Measurements from ENCODE around the gene ANP32A. TPM values are rescaled to one million over a fixed set of nuclear protein-coding genes. Genes with fewer than 3 reads are reported as not detected.

ANP32A gene
- total RNA-seq, 1 experiment from 2014 or later: 220 TPM

DNA sequence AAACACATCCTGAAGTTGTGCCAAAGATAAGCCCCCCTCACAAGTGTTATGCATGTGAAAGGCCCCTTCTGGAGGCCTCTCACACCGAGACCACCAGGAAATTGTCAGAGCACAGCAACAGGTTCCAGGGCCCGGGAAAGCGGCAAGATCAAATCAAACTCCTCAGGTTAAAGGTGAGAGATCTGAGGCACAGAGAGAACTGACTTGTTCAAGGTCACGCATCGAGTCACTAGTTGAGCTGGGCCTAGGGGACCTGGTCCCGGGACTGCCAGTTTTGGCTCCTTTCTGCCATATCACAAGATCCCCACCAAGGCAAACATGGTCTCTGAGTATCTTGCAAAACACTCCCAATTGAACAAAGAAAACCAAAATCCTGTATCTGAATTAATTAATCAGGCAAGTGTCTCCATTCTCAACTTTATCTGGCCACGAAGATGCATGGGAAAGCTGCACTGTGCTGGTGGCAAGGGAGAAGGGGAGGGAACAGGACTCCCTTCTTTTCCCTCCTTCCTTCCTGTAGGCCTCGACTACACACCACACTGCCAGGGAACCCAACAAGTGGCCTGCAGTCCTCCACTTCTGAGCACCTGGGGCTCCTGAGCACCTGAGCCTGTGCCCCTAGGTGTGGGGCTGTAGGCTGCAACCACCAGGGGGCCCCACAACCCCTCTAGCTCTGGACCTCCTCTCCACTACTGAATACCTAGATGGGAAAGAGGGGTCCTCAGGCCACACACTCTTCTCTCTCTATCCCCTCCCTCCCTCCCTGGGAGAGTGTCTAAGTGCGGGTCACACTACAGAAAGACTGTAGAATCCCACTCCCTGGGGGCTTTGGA is 37.3 kb downstream of the ANP32A start:
- peak; percentile 8 for DNase-seq (ENCODE audit: low read depth, low spot score)
- H3K27ac ChIP-seq (ENCODE audit: low read depth, low read length): no peak overlapping the region
- ATAC-seq: peak; percentile 96

More for the DNA sequence above, 37.3 kb downstream of the ANP32A start:
- Histone ChIP-seq H3K4me1 (ENCODE audit: control insufficient read depth in 1 of 2, insufficient read depth in 2 of 2, low read length in 2 of 2) (no peaks in the 10 kb centered on the region), H3K9me2 (ENCODE audit: insufficient read depth) (no peaks in the 10 kb centered on the region), H3K79me2 (ENCODE audit: insufficient read depth, low read length) (peaks cover 23% of the 10 kb centered on the region), H3K4me2 (ENCODE audit: low read length) (no peak overlapping the region), H3K9me3 (ENCODE audit: control insufficient read depth in 1 of 2, insufficient read depth in 1 of 2, low read depth in 1 of 2, low read length in 2 of 2) (no peaks in the 10 kb centered on the region), H2AFZ (ENCODE audit: low read depth, low read length, poor library complexity, severe bottlenecking) (no peak overlapping the region), H3K4me3 (replicated peaks in 1 of 2; ENCODE audit: low read depth in 1 of 2, low read length in 2 of 2) (no peak overlapping the region), H3K36me3 (ENCODE audit: control insufficient read depth in 1 of 2, insufficient read depth in 2 of 2, low read length in 2 of 2) (peaks cover 41% of the 10 kb centered on the region in 2 experiments; a peak in 3 of 4 replicates), H4K20me1 (ENCODE audit: insufficient read depth) (0 out of 2 replicates have a peak, but pooled peaks cover 3% of the 10 kb centered on the region), H3K27me3 (ENCODE audit: insufficient read depth, low read length) (no peaks in the 10 kb centered on the region), H3K9ac (ENCODE audit: low read length) (no peak overlapping the region)
- ChIA-PET CTCF (interaction anchor here (1.0 to 3.6 kb wide), 6 partner anchors 11 to 141 kb away, joined by 3 to 41 read pairs (median 6); no protein-coding TSS in a partner anchor), POLR2A (interaction anchor here (1.2 kb wide), 1 partner anchor 92 kb away, joined by 4 read pairs; no protein-coding TSS in a partner anchor), RAD21 (ENCODE audit: low non-redundant PET in 1 of 2, low total read pairs in 2 of 2, uncharacterized antibody in 2 of 2, unreplicated experiment in 2 of 2) (interaction anchor here (1.4 to 1.8 kb wide), 2 partner anchors 91 to 142 kb away, joined by 4 read pairs; no protein-coding TSS in a partner anchor)
- no TSS peak for BruUV-seq (replicated peaks)
- TF ChIP-seq CEBPB (IDR thresholded peaks at IDR 0.05; ENCODE audit: low read depth): no peak
- TF ChIP-seq SP1 (IDR thresholded peaks at IDR 0.05; ENCODE audit: low read depth): no peak
- no peak for TF ChIP-seq EZH2 (IDR thresholded peaks at IDR 0.05)
- no peak for TF ChIP-seq EGR1 (IDR thresholded peaks at IDR 0.05; ENCODE audit: low read depth)
- TF ChIP-seq RAD21 (IDR thresholded peaks at IDR 0.05; ENCODE audit: low read depth): peak; percentile 59
- TF ChIP-seq YY1 (IDR thresholded peaks at IDR 0.05; ENCODE audit: extremely low read depth, insufficient replicate concordance, low read depth, low read length): no peak
- TF ChIP-seq, protein P1, sequence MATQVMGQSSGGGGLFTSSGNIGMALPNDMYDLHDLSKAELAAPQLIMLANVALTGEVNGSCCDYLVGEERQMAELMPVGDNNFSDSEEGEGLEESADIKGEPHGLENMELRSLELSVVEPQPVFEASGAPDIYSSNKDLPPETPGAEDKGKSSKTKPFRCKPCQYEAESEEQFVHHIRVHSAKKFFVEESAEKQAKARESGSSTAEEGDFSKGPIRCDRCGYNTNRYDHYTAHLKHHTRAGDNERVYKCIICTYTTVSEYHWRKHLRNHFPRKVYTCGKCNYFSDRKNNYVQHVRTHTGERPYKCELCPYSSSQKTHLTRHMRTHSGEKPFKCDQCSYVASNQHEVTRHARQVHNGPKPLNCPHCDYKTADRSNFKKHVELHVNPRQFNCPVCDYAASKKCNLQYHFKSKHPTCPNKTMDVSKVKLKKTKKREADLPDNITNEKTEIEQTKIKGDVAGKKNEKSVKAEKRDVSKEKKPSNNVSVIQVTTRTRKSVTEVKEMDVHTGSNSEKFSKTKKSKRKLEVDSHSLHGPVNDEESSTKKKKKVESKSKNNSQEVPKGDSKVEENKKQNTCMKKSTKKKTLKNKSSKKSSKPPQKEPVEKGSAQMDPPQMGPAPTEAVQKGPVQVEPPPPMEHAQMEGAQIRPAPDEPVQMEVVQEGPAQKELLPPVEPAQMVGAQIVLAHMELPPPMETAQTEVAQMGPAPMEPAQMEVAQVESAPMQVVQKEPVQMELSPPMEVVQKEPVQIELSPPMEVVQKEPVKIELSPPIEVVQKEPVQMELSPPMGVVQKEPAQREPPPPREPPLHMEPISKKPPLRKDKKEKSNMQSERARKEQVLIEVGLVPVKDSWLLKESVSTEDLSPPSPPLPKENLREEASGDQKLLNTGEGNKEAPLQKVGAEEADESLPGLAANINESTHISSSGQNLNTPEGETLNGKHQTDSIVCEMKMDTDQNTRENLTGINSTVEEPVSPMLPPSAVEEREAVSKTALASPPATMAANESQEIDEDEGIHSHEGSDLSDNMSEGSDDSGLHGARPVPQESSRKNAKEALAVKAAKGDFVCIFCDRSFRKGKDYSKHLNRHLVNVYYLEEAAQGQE (IDR thresholded peaks at IDR 0.05; ENCODE audit: low read depth): no peak
- no peak for TF ChIP-seq CBX3 (IDR thresholded peaks at IDR 0.05; ENCODE audit: low read depth)
- TF ChIP-seq, protein P2, sequence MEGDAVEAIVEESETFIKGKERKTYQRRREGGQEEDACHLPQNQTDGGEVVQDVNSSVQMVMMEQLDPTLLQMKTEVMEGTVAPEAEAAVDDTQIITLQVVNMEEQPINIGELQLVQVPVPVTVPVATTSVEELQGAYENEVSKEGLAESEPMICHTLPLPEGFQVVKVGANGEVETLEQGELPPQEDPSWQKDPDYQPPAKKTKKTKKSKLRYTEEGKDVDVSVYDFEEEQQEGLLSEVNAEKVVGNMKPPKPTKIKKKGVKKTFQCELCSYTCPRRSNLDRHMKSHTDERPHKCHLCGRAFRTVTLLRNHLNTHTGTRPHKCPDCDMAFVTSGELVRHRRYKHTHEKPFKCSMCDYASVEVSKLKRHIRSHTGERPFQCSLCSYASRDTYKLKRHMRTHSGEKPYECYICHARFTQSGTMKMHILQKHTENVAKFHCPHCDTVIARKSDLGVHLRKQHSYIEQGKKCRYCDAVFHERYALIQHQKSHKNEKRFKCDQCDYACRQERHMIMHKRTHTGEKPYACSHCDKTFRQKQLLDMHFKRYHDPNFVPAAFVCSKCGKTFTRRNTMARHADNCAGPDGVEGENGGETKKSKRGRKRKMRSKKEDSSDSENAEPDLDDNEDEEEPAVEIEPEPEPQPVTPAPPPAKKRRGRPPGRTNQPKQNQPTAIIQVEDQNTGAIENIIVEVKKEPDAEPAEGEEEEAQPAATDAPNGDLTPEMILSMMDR (IDR thresholded peaks at IDR 0.05 in 2 of 3, conservative IDR thresholded peaks at IDR 0.05 in 1 of 3; ENCODE audit: borderline replicate concordance in 1 of 3, insufficient read depth in 1 of 3, low read depth in 2 of 3, low read length in 2 of 3): peak; percentile 42 to 80 (median 71); a peak in 5 of 6 replicates
- TF ChIP-seq, protein P3, sequence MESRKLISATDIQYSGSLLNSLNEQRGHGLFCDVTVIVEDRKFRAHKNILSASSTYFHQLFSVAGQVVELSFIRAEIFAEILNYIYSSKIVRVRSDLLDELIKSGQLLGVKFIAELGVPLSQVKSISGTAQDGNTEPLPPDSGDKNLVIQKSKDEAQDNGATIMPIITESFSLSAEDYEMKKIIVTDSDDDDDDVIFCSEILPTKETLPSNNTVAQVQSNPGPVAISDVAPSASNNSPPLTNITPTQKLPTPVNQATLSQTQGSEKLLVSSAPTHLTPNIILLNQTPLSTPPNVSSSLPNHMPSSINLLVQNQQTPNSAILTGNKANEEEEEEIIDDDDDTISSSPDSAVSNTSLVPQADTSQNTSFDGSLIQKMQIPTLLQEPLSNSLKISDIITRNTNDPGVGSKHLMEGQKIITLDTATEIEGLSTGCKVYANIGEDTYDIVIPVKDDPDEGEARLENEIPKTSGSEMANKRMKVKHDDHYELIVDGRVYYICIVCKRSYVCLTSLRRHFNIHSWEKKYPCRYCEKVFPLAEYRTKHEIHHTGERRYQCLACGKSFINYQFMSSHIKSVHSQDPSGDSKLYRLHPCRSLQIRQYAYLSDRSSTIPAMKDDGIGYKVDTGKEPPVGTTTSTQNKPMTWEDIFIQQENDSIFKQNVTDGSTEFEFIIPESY (IDR thresholded peaks at IDR 0.05; ENCODE audit: extremely low read depth, insufficient replicate concordance, low read length): no peak
- no peak for TF ChIP-seq TCF7L2 (IDR thresholded peaks at IDR 0.05; ENCODE audit: borderline replicate concordance, extremely low read depth, insufficient read depth, insufficient read length)
- TF ChIP-seq ZNF274 (IDR thresholded peaks at IDR 0.05; ENCODE audit: low read depth, low read length): no peak
- no peak for TF ChIP-seq SRF (IDR thresholded peaks at IDR 0.05; ENCODE audit: low read depth)
- TF ChIP-seq JUND (IDR thresholded peaks at IDR 0.05): no peak
- TF ChIP-seq, protein P4, sequence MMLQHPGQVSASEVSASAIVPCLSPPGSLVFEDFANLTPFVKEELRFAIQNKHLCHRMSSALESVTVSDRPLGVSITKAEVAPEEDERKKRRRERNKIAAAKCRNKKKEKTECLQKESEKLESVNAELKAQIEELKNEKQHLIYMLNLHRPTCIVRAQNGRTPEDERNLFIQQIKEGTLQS (IDR thresholded peaks at IDR 0.05): no peak
- no peak for TF ChIP-seq ELF1 (IDR thresholded peaks at IDR 0.05; ENCODE audit: borderline replicate concordance, low read depth)
- no peak for TF ChIP-seq POLR2AphosphoS5 (IDR thresholded peaks at IDR 0.05; ENCODE audit: low read depth, low read length)
- intact Hi-C loops (cut with micrococcal nuclease): loop anchor here (1.0 kb wide), 1 partner anchor 92 kb away; no protein-coding TSS in a partner anchor
